ENCODE results near the gene PLCL2.

The PLCL2 gene

GRCh38 chr3:16885593-16886302, 993 bp downstream of the PLCL2 start:
- TF ChIP-seq ZFX (IDR thresholded peaks at IDR 0.05; ENCODE audit: borderline replicate concordance), result no peak
- no peak for TF ChIP-seq CTCF (IDR thresholded peaks at IDR 0.05)
- H3K27ac ChIP-seq, result no peak overlapping the region

GRCh38 chr3:16886303-16886683, 1.5 kb downstream of the PLCL2 start:
- TF ChIP-seq CTCF (IDR thresholded peaks at IDR 0.05) (no peak), ZFX (IDR thresholded peaks at IDR 0.05; ENCODE audit: borderline replicate concordance) (no peak)
- no peak overlapping the region for H3K27ac ChIP-seq

- TF ChIP-seq ZFX (IDR thresholded peaks at IDR 0.05; ENCODE audit: borderline replicate concordance), result no peak
- no peak for TF ChIP-seq CTCF (IDR thresholded peaks at IDR 0.05)
- H3K27ac ChIP-seq, result no peak overlapping the region
Observed at GRCh38 chr3:16887130-16887529, 2.4 kb downstream of the PLCL2 start.

GRCh38 chr3:16888356-16888755, 3.6 kb downstream of the PLCL2 start:
- H3K27ac ChIP-seq, result no peak overlapping the region

GRCh38 chr3:16888785-16889607, 4.2 kb downstream of the PLCL2 start:
- TF ChIP-seq ZFX (IDR thresholded peaks at IDR 0.05; ENCODE audit: borderline replicate concordance), result no peak
- TF ChIP-seq CTCF (IDR thresholded peaks at IDR 0.05), result no peak
- no peak overlapping the region for H3K27ac ChIP-seq

More at GRCh38 chr3:16888356-16888755, 3.6 kb downstream of the PLCL2 start:
- TF ChIP-seq ZFX (IDR thresholded peaks at IDR 0.05; ENCODE audit: borderline replicate concordance) (no peak), CTCF (IDR thresholded peaks at IDR 0.05) (no peak)

- H3K27ac ChIP-seq, result no peak overlapping the region
- TF ChIP-seq CTCF (IDR thresholded peaks at IDR 0.05), result no peak
- TF ChIP-seq ZFX (IDR thresholded peaks at IDR 0.05; ENCODE audit: borderline replicate concordance), result no peak
Observed at GRCh38 chr3:16890597-16891333, 6.0 kb downstream of the PLCL2 start.
